ENCODE results near the gene FPGS. TPM values are rescaled to one million over a fixed set of nuclear protein-coding genes. Genes with fewer than 3 reads are reported as not detected.

FPGS gene
- total RNA-seq, 4 donors from 2014 or later, result 38.2 to 52.0 (median 47.0) TPM

- peaks cover 4 to 72% (median 16%) of the 10 kb centered on the region in 3 donors for H3K36me3 ChIP-seq
- no peak for DNase-seq
- peaks cover 21 to 72% (median 23%) of the 10 kb centered on the region in 3 donors for H3K4me1 ChIP-seq
- no peak overlapping the region for H3K4me3 ChIP-seq
- TF ChIP-seq CTCF (IDR thresholded peaks at IDR 0.05) (no peak), POLR2A (IDR thresholded peaks at IDR 0.05) (no peak)
- no peaks in the 10 kb centered on the region for H3K27me3 ChIP-seq
- H3K9me3 ChIP-seq, result no peaks in the 10 kb centered on the region
- intact Hi-C loops (cut with DNase I), result no loop called here
- H3K27ac ChIP-seq, result no peak overlapping the region
- WGBS, 2 donors, result 92 to 100% methylated on average over 7 of the region's 14 CpGs
These were observed 4.2 kb downstream of the FPGS start for GRCh38 chr9:127806871-127807270.

GRCh38 chr9:127808347-127809001 lies 5.8 kb downstream of the FPGS start:
- H3K27ac ChIP-seq, result no peak overlapping the region
- peaks cover 11 to 88% (median 25%) of the 10 kb centered on the region in 3 donors for H3K36me3 ChIP-seq
- intact Hi-C loops (cut with DNase I), result no loop called here
- 80 to 96% methylated on average over 5 to 7 of the region's 17 CpGs for WGBS, 2 donors
- peaks cover 14 to 59% (median 21%) of the 10 kb centered on the region in 3 donors for H3K4me1 ChIP-seq
- TF ChIP-seq POLR2A (IDR thresholded peaks at IDR 0.05), result no peak
- no peak for TF ChIP-seq CTCF (IDR thresholded peaks at IDR 0.05)
- H3K4me3 ChIP-seq, result no peak overlapping the region
- no peak for DNase-seq
- H3K9me3 ChIP-seq, result no peaks in the 10 kb centered on the region
- no peaks in the 10 kb centered on the region for H3K27me3 ChIP-seq

GRCh38 chr9:127809002-127809539 lies 6.4 kb downstream of the FPGS start:
- WGBS, 2 donors, result 65 to 67% methylated on average over 3 to 7 of the region's 9 CpGs
- H3K36me3 ChIP-seq, result peaks cover 15 to 94% (median 31%) of the 10 kb centered on the region in 3 donors
- H3K4me1 ChIP-seq, result peaks cover 8 to 53% (median 16%) of the 10 kb centered on the region in 3 donors
- peak overlapping the region in 2 of 4 donors; percentile 16 to 30 for H3K4me3 ChIP-seq
- no peaks in the 10 kb centered on the region for H3K27me3 ChIP-seq
- H3K9me3 ChIP-seq, result no peaks in the 10 kb centered on the region
- DNase-seq, result no peak
- intact Hi-C loops (cut with DNase I), result no loop called here
- TF ChIP-seq POLR2A (IDR thresholded peaks at IDR 0.05) (no peak), CTCF (IDR thresholded peaks at IDR 0.05) (no peak)
- peak overlapping the region; percentile 18 to 78 (median 61) for H3K27ac ChIP-seq

- Histone ChIP-seq H3K27ac (peak overlapping the region; percentile 58 to 78 (median 67)), H3K4me3 (peak overlapping the region in 2 of 4 donors; percentile 16 to 33), H3K9me3 (no peaks in the 10 kb centered on the region), H3K27me3 (no peaks in the 10 kb centered on the region), H3K36me3 (peaks cover 19 to 94% (median 31%) of the 10 kb centered on the region in 3 donors), H3K4me1 (peaks cover under 1 to 46% (median 9%) of the 10 kb centered on the region in 3 donors)
- WGBS, 2 donors, result 56 to 85% methylated on average over 5 to 7 of the region's 57 CpGs
- no peak for TF ChIP-seq CTCF (IDR thresholded peaks at IDR 0.05)
- TF ChIP-seq POLR2A (IDR thresholded peaks at IDR 0.05), result no peak
- intact Hi-C loops (cut with DNase I), result no loop called here
- no peak for DNase-seq
These were observed 7.1 kb downstream of the FPGS start for GRCh38 chr9:127809540-127810377.
